H1 (cell line): ENCODE measurements around the gene ADRA2C. TPM values are rescaled to one million over a fixed set of nuclear protein-coding genes. Genes with fewer than 3 reads are reported as not detected.

ENCODE experiments used
- EZH2 ChIP-seq: fragments of 200-600 bp; sonication (generic); IDR thresholded peaks from 2 replicates; pipeline ENCODE4 v1.7.1; 2012; ENCODE audit warnings: low read depth, mild to moderate bottlenecking, moderate library complexity, low read length, inconsistent platforms; ENCODE audit not compliant: severe bottlenecking
- RFX5 ChIP-seq: IDR thresholded peaks from 2 replicates; pipeline ENCODE4 v1.6.1; 2011; ENCODE audit warnings: low read depth, low read length, improper control_type of control experiment, borderline replicate concordance
- SIX5 ChIP-seq: IDR thresholded peaks from 2 replicates; pipeline ENCODE4 v1.6.1; 2011; ENCODE audit warnings: mild to moderate bottlenecking, low read depth, low read length
- TAF7 ChIP-seq: optimal IDR thresholded peaks from 2 replicates; pipeline ENCODE3; 2011; ENCODE audit warnings: low read depth, mild to moderate bottlenecking, inconsistent platforms, low read length, moderate library complexity, borderline replicate concordance
- polyA plus RNA-seq, 7 experiments: library from polyadenylated mRNA; depleted of rRNA in 3 of 7; stranded (reverse) in 5 of 7; unstranded in 2 of 7; fragments of >200 nt in 5 of 7; fragments of 200-250 nt in 2 of 7; gene quantifications; 1 replicate in 5 of 7; 2 replicates in 1 of 7; 4 replicates in 1 of 7; pipeline versions ENCODE4 v1.2.1 to v1.2.3, GENCODE V29; 2011 to 2013; ENCODE audit warnings: missing spikeins in 2 of 7, mixed read lengths in 2 of 7
- total RNA-seq: library from RNA; stranded (reverse); fragmentation: NEBNext Ultra II Directional; extraction: Animal tissue kit (Norgen Biotek cat#: 25700); gene quantifications from 2 replicates; pipeline ENCODE4 v1.2.1, GENCODE V29; 2021

ADRA2C gene
- total and polyA plus RNA-seq, 2 of the 8 experiments (the other 6 are each of a cell fraction or from before 2014, with no cell fraction given) = 14.6 to 14.8 TPM

GRCh38 chr4:3717241-3717640 lies 48.9 kb upstream of the ADRA2C start (continued):
- TF ChIP-seq RFX5 (no peak), TAF7 (no peak), EZH2 (no peak), SIX5 (no peak)
- TF ChIP-seq, all 59 proteins: peak for 0
